Liver (tissue), 3 donors: ENCODE results near the gene PTTG2.

ENCODE experiments used
- GABPA ChIP-seq, 2 donors: IDR thresholded peaks in 1 of 2; conservative IDR thresholded peaks in 1 of 2; 2 replicates each; pipeline ENCODE4 v1.6.1; 2016; ENCODE audit warnings: antibody characterized with exemption in 2 of 2, mild to moderate bottlenecking in 1 of 2, moderate library complexity in 1 of 2
- RAD21 ChIP-seq, 2 donors: IDR thresholded peaks; 2 replicates each; pipeline ENCODE4 v1.6.1; 2016; ENCODE audit warnings: antibody characterized with exemption in 2 of 2, mild to moderate bottlenecking in 2 of 2
- RXRA ChIP-seq, 2 donors: IDR thresholded peaks; 2 replicates each; pipeline ENCODE4 v1.6.1; 2017 to 2018; ENCODE audit warnings: antibody characterized with exemption in 2 of 2, mild to moderate bottlenecking in 1 of 2
- SP1 ChIP-seq: IDR thresholded peaks from 2 replicates; pipeline ENCODE4 v1.6.1; 2018; ENCODE audit warnings: antibody characterized with exemption, mild to moderate bottlenecking
- TF ChIP-seq, protein P1 (sequence below): fragments of 150-350 bp; IDR thresholded peaks from 2 replicates; pipeline ENCODE4 v1.5.1; 2017; ENCODE audit warnings: improper control_type of control experiment, low read depth, low read length; ENCODE audit not compliant: missing input control
- TF ChIP-seq, protein P2 (sequence below): IDR thresholded peaks from 2 replicates; pipeline ENCODE4 v1.6.1; 2016; ENCODE audit warnings: antibody characterized with exemption
- donor health status: healthy.
- donor health status: healthy.

DNA sequence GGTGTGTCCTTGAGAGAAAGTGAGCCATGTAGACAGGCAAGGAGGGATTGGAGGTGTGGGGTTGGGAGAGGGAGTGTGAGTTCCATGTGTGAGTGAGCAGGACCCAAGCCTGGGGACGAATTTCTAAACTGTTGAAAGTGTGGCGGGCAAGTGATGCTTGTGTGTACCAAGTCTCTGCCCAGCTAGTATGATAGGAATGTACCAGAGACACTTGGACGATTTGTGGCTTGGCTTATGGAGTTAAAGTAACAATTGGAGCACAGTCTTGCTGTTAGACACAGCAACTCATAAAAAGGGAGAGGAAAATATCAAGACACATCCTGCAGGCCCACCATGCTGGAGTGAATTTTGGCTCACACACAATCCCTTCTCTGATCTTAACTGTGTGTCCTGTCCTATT, 8.5 kb downstream of the PTTG2 start:
- TF ChIP-seq SP1 (no peak), RXRA (IDR thresholded peaks at IDR 0.05) (no peak), GABPA (IDR thresholded peaks at IDR 0.05 in 1 of 2, conservative IDR thresholded peaks at IDR 0.05 in 1 of 2) (no peak), RAD21 (IDR thresholded peaks at IDR 0.05) (no peak)
- TF ChIP-seq, protein P1, sequence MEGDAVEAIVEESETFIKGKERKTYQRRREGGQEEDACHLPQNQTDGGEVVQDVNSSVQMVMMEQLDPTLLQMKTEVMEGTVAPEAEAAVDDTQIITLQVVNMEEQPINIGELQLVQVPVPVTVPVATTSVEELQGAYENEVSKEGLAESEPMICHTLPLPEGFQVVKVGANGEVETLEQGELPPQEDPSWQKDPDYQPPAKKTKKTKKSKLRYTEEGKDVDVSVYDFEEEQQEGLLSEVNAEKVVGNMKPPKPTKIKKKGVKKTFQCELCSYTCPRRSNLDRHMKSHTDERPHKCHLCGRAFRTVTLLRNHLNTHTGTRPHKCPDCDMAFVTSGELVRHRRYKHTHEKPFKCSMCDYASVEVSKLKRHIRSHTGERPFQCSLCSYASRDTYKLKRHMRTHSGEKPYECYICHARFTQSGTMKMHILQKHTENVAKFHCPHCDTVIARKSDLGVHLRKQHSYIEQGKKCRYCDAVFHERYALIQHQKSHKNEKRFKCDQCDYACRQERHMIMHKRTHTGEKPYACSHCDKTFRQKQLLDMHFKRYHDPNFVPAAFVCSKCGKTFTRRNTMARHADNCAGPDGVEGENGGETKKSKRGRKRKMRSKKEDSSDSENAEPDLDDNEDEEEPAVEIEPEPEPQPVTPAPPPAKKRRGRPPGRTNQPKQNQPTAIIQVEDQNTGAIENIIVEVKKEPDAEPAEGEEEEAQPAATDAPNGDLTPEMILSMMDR, result no peak
- TF ChIP-seq, protein P2, sequence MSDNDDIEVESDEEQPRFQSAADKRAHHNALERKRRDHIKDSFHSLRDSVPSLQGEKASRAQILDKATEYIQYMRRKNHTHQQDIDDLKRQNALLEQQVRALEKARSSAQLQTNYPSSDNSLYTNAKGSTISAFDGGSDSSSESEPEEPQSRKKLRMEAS, result no peak
